ENCODE data around the gene HBD.

HBD gene

GRCh38 chr11:5229796-5230195, 4.5 kb downstream of the HBD start:
- no peak overlapping the region for H3K9ac ChIP-seq (ENCODE audit: low read depth, low read length)
- no peak overlapping the region for H3K4me3 ChIP-seq (ENCODE audit: low read length)

GRCh38 chr11:5229356-5229755, 4.9 kb downstream of the HBD start:
- H3K36me3 ChIP-seq (ENCODE audit: insufficient read depth, low read depth, low read length), result no peaks in the 10 kb centered on the region
- no peaks in the 10 kb centered on the region for H3K9me3 ChIP-seq (ENCODE audit: insufficient read depth, low read depth, low read length)
- H3K4me3 ChIP-seq (ENCODE audit: low read length), result no peak overlapping the region
- H3K27me3 ChIP-seq (ENCODE audit: insufficient read depth, low read length), result no peaks in the 10 kb centered on the region
- no peak overlapping the region for H3K9ac ChIP-seq (ENCODE audit: low read depth, low read length)
- H3K27ac ChIP-seq (ENCODE audit: low read length), result no peak overlapping the region
- H3K4me1 ChIP-seq (ENCODE audit: insufficient read depth, low read length), result no peaks in the 10 kb centered on the region

More at GRCh38 chr11:5229796-5230195, 4.5 kb downstream of the HBD start:
- Histone ChIP-seq H3K4me1 (ENCODE audit: insufficient read depth, low read length) (no peaks in the 10 kb centered on the region), H3K36me3 (ENCODE audit: insufficient read depth, low read depth, low read length) (no peaks in the 10 kb centered on the region), H3K27me3 (ENCODE audit: insufficient read depth, low read length) (no peaks in the 10 kb centered on the region), H3K27ac (ENCODE audit: low read length) (no peak overlapping the region), H3K9me3 (ENCODE audit: insufficient read depth, low read depth, low read length) (no peaks in the 10 kb centered on the region)

- H3K4me1 ChIP-seq (ENCODE audit: insufficient read depth, low read length), result no peaks in the 10 kb centered on the region
- no peak overlapping the region for H3K4me3 ChIP-seq (ENCODE audit: low read length)
- H3K27me3 ChIP-seq (ENCODE audit: insufficient read depth, low read length), result no peaks in the 10 kb centered on the region
- no peaks in the 10 kb centered on the region for H3K9me3 ChIP-seq (ENCODE audit: insufficient read depth, low read depth, low read length)
- no peak overlapping the region for H3K27ac ChIP-seq (ENCODE audit: low read length)
- no peaks in the 10 kb centered on the region for H3K36me3 ChIP-seq (ENCODE audit: insufficient read depth, low read depth, low read length)
- no peak overlapping the region for H3K9ac ChIP-seq (ENCODE audit: low read depth, low read length)
Measured at GRCh38 chr11:5228124-5228523, 6.2 kb downstream of the HBD start.

- Histone ChIP-seq H3K27me3 (ENCODE audit: insufficient read depth, low read length) (no peaks in the 10 kb centered on the region), H3K9ac (ENCODE audit: low read depth, low read length) (no peak overlapping the region), H3K4me1 (ENCODE audit: insufficient read depth, low read length) (no peaks in the 10 kb centered on the region), H3K9me3 (ENCODE audit: insufficient read depth, low read depth, low read length) (no peaks in the 10 kb centered on the region), H3K4me3 (ENCODE audit: low read length) (no peak overlapping the region), H3K27ac (ENCODE audit: low read length) (no peak overlapping the region), H3K36me3 (ENCODE audit: insufficient read depth, low read depth, low read length) (no peaks in the 10 kb centered on the region)
Measured at GRCh38 chr11:5227681-5228080, 6.6 kb downstream of the HBD start.

GRCh38 chr11:5226732-5227310, 7.5 kb downstream of the HBD start, which contains the start of gene HBB:
Gene HBB, minus strand, starts transcription at chr11:5227071. Its CDS starts 50 bp downstream, at chr11:5227021.
- Histone ChIP-seq H3K4me3 (ENCODE audit: low read length) (no peak within 1 kb of the TSS), H3K9me3 (ENCODE audit: insufficient read depth, low read depth, low read length) (peaks cover 4% of the 10 kb centered on the region; the same call in 1 of the 2 replicates), H3K4me1 (ENCODE audit: insufficient read depth, low read length) (no peaks in the 10 kb centered on the region), H3K27me3 (ENCODE audit: insufficient read depth, low read length) (no peaks in the 10 kb centered on the region), H3K27ac (ENCODE audit: low read length) (no peak within 1 kb of the TSS), H3K36me3 (ENCODE audit: insufficient read depth, low read depth, low read length) (no peaks in the 10 kb centered on the region), H3K9ac (ENCODE audit: low read depth, low read length) (no peak within 1 kb of the TSS)

GRCh38 chr11:5225480-5225871, 8.8 kb downstream of the HBD start:
- H3K27ac ChIP-seq (ENCODE audit: low read length), result no peak overlapping the region
- no peaks in the 10 kb centered on the region for H3K36me3 ChIP-seq (ENCODE audit: insufficient read depth, low read depth, low read length)
- peaks cover 4% of the 10 kb centered on the region for H3K9me3 ChIP-seq (ENCODE audit: insufficient read depth, low read depth, low read length)
- no peaks in the 10 kb centered on the region for H3K27me3 ChIP-seq (ENCODE audit: insufficient read depth, low read length)
- no peak overlapping the region for H3K9ac ChIP-seq (ENCODE audit: low read depth, low read length)
- no peaks in the 10 kb centered on the region for H3K4me1 ChIP-seq (ENCODE audit: insufficient read depth, low read length)
- no peak overlapping the region for H3K4me3 ChIP-seq (ENCODE audit: low read length)

- Histone ChIP-seq H3K27ac (ENCODE audit: low read length) (no peak overlapping the region), H3K36me3 (ENCODE audit: insufficient read depth, low read depth, low read length) (no peaks in the 10 kb centered on the region), H3K4me1 (ENCODE audit: insufficient read depth, low read length) (no peaks in the 10 kb centered on the region), H3K27me3 (ENCODE audit: insufficient read depth, low read length) (no peaks in the 10 kb centered on the region), H3K9me3 (ENCODE audit: insufficient read depth, low read depth, low read length) (peaks cover 4% of the 10 kb centered on the region), H3K4me3 (ENCODE audit: low read length) (no peak overlapping the region), H3K9ac (ENCODE audit: low read depth, low read length) (no peak overlapping the region)
Measured at GRCh38 chr11:5224538-5225479, 9.5 kb downstream of the HBD start.

GRCh38 chr11:5223686-5224085, 10.6 kb downstream of the HBD start:
- H3K27ac ChIP-seq (ENCODE audit: low read length), result no peak overlapping the region

GRCh38 chr11:5223146-5223545, 11.1 kb downstream of the HBD start:
- no peak overlapping the region for H3K4me3 ChIP-seq (ENCODE audit: low read length)
- no peaks in the 10 kb centered on the region for H3K36me3 ChIP-seq (ENCODE audit: insufficient read depth, low read depth, low read length)
- no peaks in the 10 kb centered on the region for H3K4me1 ChIP-seq (ENCODE audit: insufficient read depth, low read length)
- H3K27me3 ChIP-seq (ENCODE audit: insufficient read depth, low read length), result no peaks in the 10 kb centered on the region
- no peak overlapping the region for H3K9ac ChIP-seq (ENCODE audit: low read depth, low read length)
- H3K9me3 ChIP-seq (ENCODE audit: insufficient read depth, low read depth, low read length), result peaks cover 4% of the 10 kb centered on the region
- no peak overlapping the region for H3K27ac ChIP-seq (ENCODE audit: low read length)

More at GRCh38 chr11:5223686-5224085, 10.6 kb downstream of the HBD start:
- H3K4me1 ChIP-seq (ENCODE audit: insufficient read depth, low read length), result no peaks in the 10 kb centered on the region
- H3K9me3 ChIP-seq (ENCODE audit: insufficient read depth, low read depth, low read length), result peaks cover 4% of the 10 kb centered on the region
- no peak overlapping the region for H3K9ac ChIP-seq (ENCODE audit: low read depth, low read length)
- no peaks in the 10 kb centered on the region for H3K36me3 ChIP-seq (ENCODE audit: insufficient read depth, low read depth, low read length)
- H3K27me3 ChIP-seq (ENCODE audit: insufficient read depth, low read length), result no peaks in the 10 kb centered on the region
- H3K4me3 ChIP-seq (ENCODE audit: low read length), result no peak overlapping the region

GRCh38 chr11:5210376-5210885, 23.9 kb downstream of the HBD start:
- Histone ChIP-seq H3K27ac (ENCODE audit: low read length) (no peak overlapping the region), H3K9ac (ENCODE audit: low read depth, low read length) (no peak overlapping the region), H3K27me3 (ENCODE audit: insufficient read depth, low read length) (no peaks in the 10 kb centered on the region), H3K36me3 (ENCODE audit: insufficient read depth, low read depth, low read length) (no peaks in the 10 kb centered on the region), H3K9me3 (ENCODE audit: insufficient read depth, low read depth, low read length) (no peaks in the 10 kb centered on the region), H3K4me3 (ENCODE audit: low read length) (no peak overlapping the region), H3K4me1 (ENCODE audit: insufficient read depth, low read length) (no peaks in the 10 kb centered on the region)

- H3K4me3 ChIP-seq (ENCODE audit: low read length), result no peak overlapping the region
- no peak overlapping the region for H3K27ac ChIP-seq (ENCODE audit: low read length)
- H3K4me1 ChIP-seq (ENCODE audit: insufficient read depth, low read length), result no peaks in the 10 kb centered on the region
- no peak overlapping the region for H3K9ac ChIP-seq (ENCODE audit: low read depth, low read length)
- no peaks in the 10 kb centered on the region for H3K27me3 ChIP-seq (ENCODE audit: insufficient read depth, low read length)
- no peaks in the 10 kb centered on the region for H3K36me3 ChIP-seq (ENCODE audit: insufficient read depth, low read depth, low read length)
- no peaks in the 10 kb centered on the region for H3K9me3 ChIP-seq (ENCODE audit: insufficient read depth, low read depth, low read length)
Measured at GRCh38 chr11:5204787-5205186, 29.5 kb downstream of the HBD start.

- Histone ChIP-seq H3K4me3 (ENCODE audit: low read length) (no peak overlapping the region), H3K9ac (ENCODE audit: low read depth, low read length) (no peak overlapping the region), H3K4me1 (ENCODE audit: insufficient read depth, low read length) (no peaks in the 10 kb centered on the region), H3K27ac (ENCODE audit: low read length) (no peak overlapping the region), H3K9me3 (ENCODE audit: insufficient read depth, low read depth, low read length) (no peaks in the 10 kb centered on the region), H3K27me3 (ENCODE audit: insufficient read depth, low read length) (no peaks in the 10 kb centered on the region), H3K36me3 (ENCODE audit: insufficient read depth, low read depth, low read length) (no peaks in the 10 kb centered on the region)
Measured at GRCh38 chr11:5203366-5203765, 30.9 kb downstream of the HBD start.
